ENCODE measurements around the gene CEP131.

Gene CEP131

DNA sequence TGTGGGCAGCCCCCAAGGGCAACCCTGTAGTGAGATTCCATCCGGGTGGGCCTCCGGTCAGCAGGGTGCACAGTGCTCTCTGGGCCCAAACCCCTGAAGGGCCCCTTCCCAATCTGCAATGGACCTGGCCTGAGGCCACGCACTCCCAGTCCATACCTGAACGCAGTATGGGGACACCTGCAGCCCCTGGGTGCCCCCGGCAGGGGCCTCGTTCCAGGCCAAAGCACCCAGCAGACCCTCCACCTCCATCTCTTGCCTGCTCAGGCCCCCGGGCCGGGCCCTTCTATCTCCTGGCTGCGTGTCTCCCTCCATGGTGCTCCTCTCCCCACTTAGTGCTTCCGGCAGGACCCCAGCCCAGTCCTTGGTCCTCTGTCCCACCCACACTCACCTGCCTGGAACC is 39.4 kb downstream of the CEP131 start:
- ChIA-PET CTCF (no interaction called here), POLR2A (ENCODE audit: low non-redundant PET) (no interaction called here)

DNA sequence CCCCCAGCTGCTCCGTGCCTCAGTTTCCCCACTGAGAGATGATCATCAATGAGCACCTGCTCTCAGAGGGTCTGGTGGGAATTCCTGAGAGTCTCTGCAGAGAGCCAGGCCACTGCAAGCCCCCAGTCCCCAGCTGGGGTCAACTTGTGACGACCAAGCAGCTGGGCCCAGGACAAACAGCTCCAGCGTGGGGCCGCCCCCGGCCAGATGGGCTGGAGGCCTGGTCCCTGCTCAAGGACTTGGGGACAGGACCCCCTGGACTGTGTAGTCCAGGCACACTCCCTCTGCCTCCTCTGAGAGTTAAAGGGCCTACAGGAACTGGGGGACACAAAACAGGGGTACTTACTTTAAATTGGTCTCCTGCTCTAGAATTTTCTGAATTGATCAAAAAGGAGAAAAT is 40.2 kb downstream of the CEP131 start:
- ChIA-PET CTCF (no interaction called here), POLR2A (ENCODE audit: low non-redundant PET) (no interaction called here)
- DNase-seq (ENCODE audit: low spot score), result no peak
- TF ChIP-seq, protein P1, sequence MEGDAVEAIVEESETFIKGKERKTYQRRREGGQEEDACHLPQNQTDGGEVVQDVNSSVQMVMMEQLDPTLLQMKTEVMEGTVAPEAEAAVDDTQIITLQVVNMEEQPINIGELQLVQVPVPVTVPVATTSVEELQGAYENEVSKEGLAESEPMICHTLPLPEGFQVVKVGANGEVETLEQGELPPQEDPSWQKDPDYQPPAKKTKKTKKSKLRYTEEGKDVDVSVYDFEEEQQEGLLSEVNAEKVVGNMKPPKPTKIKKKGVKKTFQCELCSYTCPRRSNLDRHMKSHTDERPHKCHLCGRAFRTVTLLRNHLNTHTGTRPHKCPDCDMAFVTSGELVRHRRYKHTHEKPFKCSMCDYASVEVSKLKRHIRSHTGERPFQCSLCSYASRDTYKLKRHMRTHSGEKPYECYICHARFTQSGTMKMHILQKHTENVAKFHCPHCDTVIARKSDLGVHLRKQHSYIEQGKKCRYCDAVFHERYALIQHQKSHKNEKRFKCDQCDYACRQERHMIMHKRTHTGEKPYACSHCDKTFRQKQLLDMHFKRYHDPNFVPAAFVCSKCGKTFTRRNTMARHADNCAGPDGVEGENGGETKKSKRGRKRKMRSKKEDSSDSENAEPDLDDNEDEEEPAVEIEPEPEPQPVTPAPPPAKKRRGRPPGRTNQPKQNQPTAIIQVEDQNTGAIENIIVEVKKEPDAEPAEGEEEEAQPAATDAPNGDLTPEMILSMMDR (conservative IDR thresholded peaks at IDR 0.05; ENCODE audit: low read depth), result no peak
- no peak overlapping the region for H3K27ac ChIP-seq

More for the DNA sequence above, 39.4 kb downstream of the CEP131 start:
- no peak for DNase-seq (ENCODE audit: low spot score)
- no peak overlapping the region for H3K27ac ChIP-seq
- TF ChIP-seq, protein P1 (conservative IDR thresholded peaks at IDR 0.05; ENCODE audit: low read depth), result no peak

DNA sequence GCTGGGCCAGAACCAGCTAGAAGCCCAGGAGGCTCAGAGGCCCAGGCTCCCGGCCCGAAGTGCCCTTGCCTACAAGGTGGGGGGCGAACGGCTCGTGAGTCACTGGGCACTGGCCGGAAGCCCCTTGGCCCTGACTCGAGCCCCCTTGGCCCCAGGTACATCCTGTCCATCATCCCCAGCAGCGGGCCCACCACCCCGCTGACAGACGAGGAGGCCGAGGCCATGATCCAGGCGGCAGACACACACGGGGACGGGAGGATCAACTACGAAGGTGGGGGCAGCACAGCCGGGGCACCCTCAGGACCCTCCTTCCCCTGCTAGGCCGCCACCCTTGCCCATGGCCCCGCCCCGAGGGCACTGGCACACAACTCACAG is 41.0 kb downstream of the CEP131 start:
- ChIA-PET POLR2A (ENCODE audit: low non-redundant PET) (no interaction called here), CTCF (no interaction called here)
- TF ChIP-seq, protein P1 (conservative IDR thresholded peaks at IDR 0.05; ENCODE audit: low read depth), result no peak
- H3K27ac ChIP-seq, result no peak overlapping the region
- no peak for DNase-seq (ENCODE audit: low spot score)

DNA sequence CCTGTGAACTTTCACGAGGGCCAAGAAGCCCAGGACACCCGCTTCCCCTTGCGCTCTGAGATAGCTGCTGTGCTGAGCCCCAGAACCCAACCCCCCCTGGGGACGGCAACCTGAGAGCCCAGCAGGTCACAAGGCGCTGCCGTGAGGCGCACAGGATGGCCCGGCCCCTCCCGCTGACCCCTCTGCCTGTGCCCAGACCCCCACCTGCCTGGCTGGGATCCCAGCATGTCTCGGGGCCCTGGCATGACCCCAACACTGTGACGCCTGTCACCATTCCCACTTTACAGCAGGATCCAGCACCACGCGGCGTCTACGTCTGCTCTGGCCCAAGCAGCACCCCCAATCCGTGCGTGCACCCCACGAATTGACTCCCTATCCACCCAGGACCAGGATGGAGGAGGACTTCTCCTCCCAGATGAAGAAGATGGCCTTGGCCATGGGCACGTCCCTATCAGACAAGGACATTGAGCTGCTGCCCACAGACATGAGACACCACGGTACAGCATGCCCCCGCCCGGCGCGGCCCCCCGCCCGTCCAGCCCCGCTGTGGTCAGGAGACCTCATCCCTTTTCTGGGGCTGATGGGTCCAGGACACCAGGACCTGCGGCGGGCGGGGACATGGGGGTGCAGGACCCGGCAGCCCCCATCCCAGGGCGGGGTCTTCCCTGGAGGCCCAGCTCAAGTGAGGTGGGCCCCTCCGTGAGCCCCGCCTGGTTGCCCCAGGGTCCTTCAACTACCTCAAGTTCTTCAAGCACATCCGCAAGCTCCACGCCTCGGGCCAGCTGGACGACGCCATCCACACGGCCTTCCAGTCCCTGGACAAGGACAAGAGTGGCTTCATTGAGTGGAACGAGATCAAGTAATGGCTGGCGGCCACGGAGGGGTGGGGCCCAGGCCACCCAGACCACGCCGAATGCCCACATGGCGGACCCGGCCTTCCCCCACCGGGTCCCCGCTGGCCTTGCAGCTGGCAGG is 41.6 kb downstream of the CEP131 start:
- no peak overlapping the region for H3K27ac ChIP-seq
- TF ChIP-seq, protein P1 (conservative IDR thresholded peaks at IDR 0.05; ENCODE audit: low read depth), result no peak
- POLR2A ChIA-PET (ENCODE audit: low non-redundant PET), result no interaction called here
- CTCF ChIA-PET, result no interaction called here
- no peak for DNase-seq (ENCODE audit: low spot score)

DNA sequence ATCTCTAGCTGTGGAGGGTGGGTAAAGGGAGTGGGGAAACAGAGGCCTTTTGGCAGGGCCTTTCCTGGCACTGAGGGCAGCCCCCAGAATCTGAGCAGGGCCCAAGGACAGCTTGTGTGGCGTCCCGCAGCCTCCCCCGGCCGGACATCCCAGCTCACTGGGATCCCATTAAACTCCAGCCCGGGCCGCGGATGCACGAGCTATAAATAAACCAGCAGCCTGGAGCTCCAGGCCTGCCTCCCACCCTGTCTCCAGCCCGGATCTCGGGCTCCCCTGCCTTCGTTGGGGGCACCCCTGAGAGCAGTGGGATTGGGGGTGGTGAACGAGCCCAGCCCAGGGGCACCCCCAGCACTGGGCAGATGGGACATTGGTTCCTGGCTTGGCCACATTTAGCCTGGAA is 42.9 kb downstream of the CEP131 start:
- CTCF ChIA-PET, result interaction anchor here (0.6 kb wide), 1 partner anchor 21 kb away, joined by 8 read pairs; no protein-coding TSS in a partner anchor
- no peak for DNase-seq (ENCODE audit: low spot score)
- H3K27ac ChIP-seq, result no peak overlapping the region
- POLR2A ChIA-PET (ENCODE audit: low non-redundant PET), result no interaction called here
- TF ChIP-seq, protein P1 (conservative IDR thresholded peaks at IDR 0.05; ENCODE audit: low read depth), result no peak

DNA sequence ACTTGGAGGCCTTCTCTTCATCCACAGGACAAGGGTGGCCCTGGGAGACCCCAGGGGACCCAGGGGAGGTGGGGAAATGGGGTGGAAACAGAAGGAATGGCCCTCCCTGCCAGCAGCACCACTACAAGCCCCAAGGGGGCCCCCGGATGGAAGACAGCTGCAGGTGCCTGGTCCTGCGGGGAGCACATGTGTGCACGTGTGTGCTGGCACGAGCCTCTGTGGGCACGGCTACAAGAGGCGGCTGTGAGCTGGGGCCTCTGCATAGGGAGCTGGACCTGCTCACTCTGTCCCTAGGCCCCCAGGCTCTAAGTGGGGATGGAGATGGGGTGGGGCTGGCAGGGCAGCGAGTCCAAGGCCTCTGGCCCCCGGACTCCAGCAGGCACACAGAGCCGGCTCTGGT is 43.5 kb downstream of the CEP131 start:
- TF ChIP-seq, protein P1 (conservative IDR thresholded peaks at IDR 0.05; ENCODE audit: low read depth), result no peak
- H3K27ac ChIP-seq, result no peak overlapping the region
- ChIA-PET CTCF (interaction anchor here (0.5 to 0.7 kb wide), 2 partner anchors 101 to 838 kb away, joined by 3 to 4 read pairs; no protein-coding TSS in a partner anchor), POLR2A (ENCODE audit: low non-redundant PET) (no interaction called here)
- no peak for DNase-seq (ENCODE audit: low spot score)
